ENCODE measurements around the gene ZNF724.

GRCh38 chr19:23262920-23263319 is 12.7 kb upstream of the ZNF724 start:
- TF ChIP-seq, protein P1, sequence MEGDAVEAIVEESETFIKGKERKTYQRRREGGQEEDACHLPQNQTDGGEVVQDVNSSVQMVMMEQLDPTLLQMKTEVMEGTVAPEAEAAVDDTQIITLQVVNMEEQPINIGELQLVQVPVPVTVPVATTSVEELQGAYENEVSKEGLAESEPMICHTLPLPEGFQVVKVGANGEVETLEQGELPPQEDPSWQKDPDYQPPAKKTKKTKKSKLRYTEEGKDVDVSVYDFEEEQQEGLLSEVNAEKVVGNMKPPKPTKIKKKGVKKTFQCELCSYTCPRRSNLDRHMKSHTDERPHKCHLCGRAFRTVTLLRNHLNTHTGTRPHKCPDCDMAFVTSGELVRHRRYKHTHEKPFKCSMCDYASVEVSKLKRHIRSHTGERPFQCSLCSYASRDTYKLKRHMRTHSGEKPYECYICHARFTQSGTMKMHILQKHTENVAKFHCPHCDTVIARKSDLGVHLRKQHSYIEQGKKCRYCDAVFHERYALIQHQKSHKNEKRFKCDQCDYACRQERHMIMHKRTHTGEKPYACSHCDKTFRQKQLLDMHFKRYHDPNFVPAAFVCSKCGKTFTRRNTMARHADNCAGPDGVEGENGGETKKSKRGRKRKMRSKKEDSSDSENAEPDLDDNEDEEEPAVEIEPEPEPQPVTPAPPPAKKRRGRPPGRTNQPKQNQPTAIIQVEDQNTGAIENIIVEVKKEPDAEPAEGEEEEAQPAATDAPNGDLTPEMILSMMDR (IDR thresholded peaks at IDR 0.05; ENCODE audit: low read depth, low read length), result no peak
- TF ChIP-seq EZH2phosphoT487 (IDR thresholded peaks at IDR 0.05; ENCODE audit: low read depth), result no peak

Measured in OCI-LY3 (cell line).